Measurements from ENCODE around the gene U2AF2.

- TF ChIP-seq POLR2A (IDR thresholded peaks at IDR 0.05; ENCODE audit: control extremely low read depth in 1 of 2, low read depth in 2 of 2, low read length in 2 of 2), result no peak
- no peak for TF ChIP-seq TCF12 (IDR thresholded peaks at IDR 0.05; ENCODE audit: low read depth, low read length)
These were observed 17.6 kb downstream of the U2AF2 start for GRCh38 chr19:55672418-55672817.

Data from H1 (cell line).